22Rv1 (cell line): ENCODE results near the gene SMIM35.
"Not testable (repeated sequence)": the region's sequence is repeated elsewhere in the genome, so short reads cannot be mapped to it uniquely, and the experiment has no call there.

Source experiments
- H3K27ac ChIP-seq: fragments of 450-650 bp; 2 replicates; pipeline ENCODE4 v1.5.1; 2017
- ZFX ChIP-seq: fragments of 450-650 bp; IDR thresholded peaks from 2 replicates; pipeline ENCODE4 v1.6.1; 2017; ENCODE audit warnings: antibody characterized with exemption, borderline replicate concordance
- TF ChIP-seq, protein P1 (sequence below): fragments of 450-650 bp; IDR thresholded peaks from 2 replicates; pipeline ENCODE4 v1.5.1; 2017; ENCODE audit warnings: mild to moderate bottlenecking

SMIM35 gene

GRCh38 chr11:117985953-117986887 is 100.5 kb downstream of the SMIM35 start, which contains the start of gene IL10RA:
IL10RA (plus strand) TSS chr11:117986394; CDS start chr11:117986468, 74 bp downstream.
- no peak within 1 kb of the TSS for H3K27ac ChIP-seq
- no peak for TF ChIP-seq ZFX
- TF ChIP-seq, protein P1, sequence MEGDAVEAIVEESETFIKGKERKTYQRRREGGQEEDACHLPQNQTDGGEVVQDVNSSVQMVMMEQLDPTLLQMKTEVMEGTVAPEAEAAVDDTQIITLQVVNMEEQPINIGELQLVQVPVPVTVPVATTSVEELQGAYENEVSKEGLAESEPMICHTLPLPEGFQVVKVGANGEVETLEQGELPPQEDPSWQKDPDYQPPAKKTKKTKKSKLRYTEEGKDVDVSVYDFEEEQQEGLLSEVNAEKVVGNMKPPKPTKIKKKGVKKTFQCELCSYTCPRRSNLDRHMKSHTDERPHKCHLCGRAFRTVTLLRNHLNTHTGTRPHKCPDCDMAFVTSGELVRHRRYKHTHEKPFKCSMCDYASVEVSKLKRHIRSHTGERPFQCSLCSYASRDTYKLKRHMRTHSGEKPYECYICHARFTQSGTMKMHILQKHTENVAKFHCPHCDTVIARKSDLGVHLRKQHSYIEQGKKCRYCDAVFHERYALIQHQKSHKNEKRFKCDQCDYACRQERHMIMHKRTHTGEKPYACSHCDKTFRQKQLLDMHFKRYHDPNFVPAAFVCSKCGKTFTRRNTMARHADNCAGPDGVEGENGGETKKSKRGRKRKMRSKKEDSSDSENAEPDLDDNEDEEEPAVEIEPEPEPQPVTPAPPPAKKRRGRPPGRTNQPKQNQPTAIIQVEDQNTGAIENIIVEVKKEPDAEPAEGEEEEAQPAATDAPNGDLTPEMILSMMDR = no peak

GRCh38 chr11:117984476-117984875 is 102.3 kb downstream of the SMIM35 start:
- TF ChIP-seq, protein P1 = no peak
- TF ChIP-seq ZFX = no peak
- no peak overlapping the region for H3K27ac ChIP-seq

DNA sequence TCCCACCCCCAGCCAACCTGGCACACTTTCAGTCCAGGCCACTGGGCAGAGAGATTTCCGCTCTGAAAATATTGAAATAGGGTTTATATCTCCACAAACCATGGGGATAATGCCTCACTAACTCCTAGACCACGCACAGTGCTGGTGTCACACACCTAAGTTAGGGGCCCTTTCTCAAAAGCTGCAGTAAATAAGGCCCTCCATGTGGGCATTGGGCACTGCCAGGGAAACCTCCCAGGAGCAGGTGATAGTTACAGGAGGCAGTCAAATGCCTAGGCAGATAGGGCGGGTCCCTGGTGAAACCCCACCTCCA is 103.6 kb downstream of the SMIM35 start:
- no peak overlapping the region for H3K27ac ChIP-seq
- no peak for TF ChIP-seq ZFX
- TF ChIP-seq, protein P1 = no peak

- TF ChIP-seq, protein P1 = no peak
- no peak for TF ChIP-seq ZFX
- no peak overlapping the region for H3K27ac ChIP-seq
Observed at GRCh38 chr11:117980720-117981119, 106.0 kb downstream of the SMIM35 start.

GRCh38 chr11:117980280-117980679 is 106.5 kb downstream of the SMIM35 start:
- no peak for TF ChIP-seq ZFX
- TF ChIP-seq, protein P1 = no peak
- no peak overlapping the region for H3K27ac ChIP-seq

- TF ChIP-seq, protein P1 = no peak
- no peak for TF ChIP-seq ZFX
- no peak overlapping the region for H3K27ac ChIP-seq
Observed at GRCh38 chr11:117979481-117980211, 107.1 kb downstream of the SMIM35 start.

DNA sequence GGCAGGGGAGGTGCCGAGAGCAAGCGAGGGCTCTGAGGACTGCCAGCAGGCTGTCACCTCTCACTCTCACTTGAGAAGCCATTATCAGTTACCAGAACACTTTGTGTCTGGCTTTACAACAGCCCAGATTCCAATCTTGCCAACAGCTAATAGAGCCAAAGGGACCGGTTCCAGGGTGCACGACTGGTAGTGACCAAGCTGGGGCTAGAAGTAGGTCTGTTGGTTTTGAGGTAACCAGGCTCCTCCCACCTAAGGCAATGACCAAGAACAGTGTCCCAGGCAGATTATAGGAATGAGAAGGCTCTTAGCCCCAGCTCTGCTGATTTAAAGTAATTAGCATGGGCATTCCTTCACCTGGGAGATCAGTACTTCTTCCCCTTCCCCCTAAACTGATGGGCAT is 107.8 kb downstream of the SMIM35 start:
- H3K27ac ChIP-seq = no peak overlapping the region
- TF ChIP-seq, protein P1 = no peak
- TF ChIP-seq ZFX = no peak

DNA sequence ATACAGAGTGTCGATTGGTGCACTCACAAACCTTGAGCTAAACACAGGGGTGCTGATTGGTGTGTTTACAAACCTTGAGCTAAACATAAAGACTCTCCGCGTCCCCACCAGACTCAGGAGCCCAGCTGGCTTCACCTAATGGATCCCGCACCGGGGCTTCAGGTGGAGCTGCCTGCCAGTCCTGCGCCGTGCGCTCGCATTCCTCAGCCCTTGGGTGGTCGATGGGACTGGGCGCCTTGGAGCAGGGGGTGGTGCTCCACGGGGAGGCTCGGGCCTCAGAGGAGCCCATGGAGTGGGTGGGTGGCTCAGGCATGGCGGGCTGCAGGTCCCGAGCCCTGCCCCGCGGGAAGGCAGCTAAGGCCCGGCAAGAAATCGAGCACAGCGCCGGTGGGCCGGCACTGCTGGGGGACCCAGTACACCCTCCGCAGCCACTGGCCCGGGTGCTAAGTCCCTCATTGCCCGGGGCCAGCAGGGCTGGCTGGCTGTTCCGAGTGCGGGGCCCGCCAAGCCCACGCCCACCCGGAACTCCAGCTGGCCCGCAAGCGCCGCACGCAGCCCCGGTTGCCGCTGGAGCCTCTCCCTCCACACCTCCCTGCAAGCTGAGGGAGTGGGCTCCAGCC is 108.4 kb downstream of the SMIM35 start:
- H3K27ac ChIP-seq = not testable (repeated sequence)

GRCh38 chr11:117977612-117978264 is 109.0 kb downstream of the SMIM35 start:
- not testable (repeated sequence) for H3K27ac ChIP-seq
